K562 (cell line): ENCODE data around the gene C11orf98. TPM values are rescaled to one million over a fixed set of nuclear protein-coding genes. Genes with fewer than 3 reads are reported as not detected.

Experiments used
- BACH1 ChIP-seq: fragments of 200-800 bp; sonication (Bioruptor generic); IDR thresholded peaks from 2 replicates; pipeline ENCODE4 v1.6.1; 2016; ENCODE audit warnings: missing genetic modification characterization, missing compliant biosample characterization
- CEBPB ChIP-seq: fragments of 450-650 bp; IDR thresholded peaks from 2 replicates; pipeline ENCODE4 v1.6.1; 2016; ENCODE audit warnings: missing genetic modification characterization, missing compliant biosample characterization
- EHMT2 ChIP-seq: fragments of 450-650 bp; IDR thresholded peaks from 2 replicates; pipeline ENCODE4 v1.6.1; 2018; ENCODE audit warnings: antibody characterized with exemption
- ESRRB ChIP-seq: fragments of 250-450 bp; sonication (Bioruptor Pico); IDR thresholded peaks from 2 replicates; pipeline ENCODE4 v1.5.0; 2020; ENCODE audit warnings: mild to moderate bottlenecking, moderate library complexity, borderline replicate concordance
- HNRNPLL ChIP-seq: fragments of 200-400 bp; formaldehyde crosslinking; IDR thresholded peaks from 2 replicates; pipeline ENCODE4 v1.6.1; 2017; ENCODE audit warnings: low read length, low read depth, mild to moderate bottlenecking; ENCODE audit not compliant: poor library complexity, severe bottlenecking
- KAT7 ChIP-seq: sonication (generic); formaldehyde crosslinking; IDR thresholded peaks from 2 replicates; pipeline ENCODE4 v1.8.0; 2022; ENCODE audit warnings: missing genetic modification reagents, mild to moderate bottlenecking, borderline replicate concordance
- LARP7 ChIP-seq: fragments of 450-650 bp; IDR thresholded peaks from 2 replicates; pipeline ENCODE4 v1.6.1; 2016
- MAZ ChIP-seq, 2 experiments: fragments of 450-650 bp in 1 of 2; sonication (generic) in 1 of 2; formaldehyde crosslinking; IDR thresholded peaks in 1 of 2; conservative IDR thresholded peaks in 1 of 2; 2 replicates each; pipeline versions ENCODE4 v1.4.0 to v1.5.0; 2020; ENCODE audit warnings: mild to moderate bottlenecking in 1 of 2, missing genetic modification reagents in 1 of 2
- MCM2 ChIP-seq: fragments of 450-650 bp; IDR thresholded peaks from 2 replicates; pipeline ENCODE4 v1.6.1; 2017; ENCODE audit warnings: low read depth, mild to moderate bottlenecking
- NCOA2 ChIP-seq, 2 experiments: fragments of 450-650 bp; IDR thresholded peaks; 2 replicates each; pipeline ENCODE4 v1.6.1; 2018; ENCODE audit warnings: mild to moderate bottlenecking in 2 of 2, moderate library complexity in 1 of 2; ENCODE audit not compliant: partially characterized antibody in 2 of 2
- NFE2 ChIP-seq: IDR thresholded peaks from 2 replicates; pipeline ENCODE4 v1.6.1; 2014; ENCODE audit warnings: antibody characterized with exemption, low read depth
- PHF20 ChIP-seq: fragments of 450-650 bp; IDR thresholded peaks from 2 replicates; pipeline ENCODE4 v1.6.1; 2018; ENCODE audit not compliant: partially characterized antibody
- PYGO2 ChIP-seq: fragments of 450-650 bp; IDR thresholded peaks from 2 replicates; pipeline ENCODE4 v1.6.1; 2016; ENCODE audit warnings: mild to moderate bottlenecking, missing genetic modification characterization, moderate library complexity, missing compliant biosample characterization
- SMAD4 ChIP-seq: fragments of 250-450 bp; sonication (Bioruptor Pico); conservative IDR thresholded peaks from 2 replicates; pipeline ENCODE4 v1.8.0; 2021; ENCODE audit warnings: inconsistent platforms, mild to moderate bottlenecking, moderate library complexity
- SRSF1 ChIP-seq: fragments of 200-400 bp; formaldehyde crosslinking; IDR thresholded peaks from 2 replicates; pipeline ENCODE4 v1.6.1; 2017; ENCODE audit warnings: mild to moderate bottlenecking, low read depth, low read length, moderate library complexity
- SRSF9 ChIP-seq: fragments of 200-400 bp; formaldehyde crosslinking; IDR thresholded peaks from 2 replicates; pipeline ENCODE4 v1.6.1; 2017; ENCODE audit warnings: low read depth, low read length, borderline replicate concordance
- TAF7 ChIP-seq: fragments of 450-650 bp; IDR thresholded peaks from 2 replicates; pipeline ENCODE4 v1.6.1; 2016; ENCODE audit warnings: missing genetic modification characterization, missing compliant biosample characterization
- ZKSCAN8 ChIP-seq: fragments of 200-800 bp; sonication (Bioruptor generic); IDR thresholded peaks from 2 replicates; pipeline ENCODE4 v1.6.1; 2016; ENCODE audit warnings: missing genetic modification characterization, missing compliant biosample characterization
- ZNF140 ChIP-seq: fragments of 250-450 bp; sonication (Bioruptor Pico); IDR thresholded peaks from 2 replicates; pipeline ENCODE4 v1.8.0; 2021; ENCODE audit warnings: moderate library complexity, mild to moderate bottlenecking, inconsistent platforms
- ZNF217 ChIP-seq: sonication (generic); formaldehyde crosslinking; IDR thresholded peaks from 2 replicates; pipeline ENCODE4 v1.8.0; 2022; ENCODE audit warnings: mild to moderate bottlenecking, missing genetic modification reagents
- ZNF3 ChIP-seq: fragments of 250-450 bp; sonication (Bioruptor Pico); IDR thresholded peaks from 2 replicates; pipeline ENCODE4 v1.5.0; 2021; ENCODE audit warnings: mild to moderate bottlenecking, moderate library complexity
- ZNF57 ChIP-seq: fragments of 450-650 bp; formaldehyde crosslinking; IDR thresholded peaks from 2 replicates; pipeline ENCODE4 v1.4.0; 2020; ENCODE audit warnings: mild to moderate bottlenecking, moderate library complexity
- polyA plus RNA-seq, 8 experiments: library from polyadenylated mRNA; depleted of rRNA in 4 of 8; stranded (reverse) in 5 of 8; unstranded in 3 of 8; fragments of >200 nt; fragmentation: Nextera tagmentation in 2 of 8; fragmentation: Illumina TruSeq in 1 of 8; extraction: Ambion mirVana in 2 of 8; extraction: Trizol in 1 of 8; gene quantifications; 2 replicates each; pipeline versions ENCODE4 v1.2.1 to v1.2.3, GENCODE V29; 2011 to 2014; ENCODE audit warnings: inconsistent platforms in 1 of 8, missing spikeins in 1 of 8
- total RNA-seq, 7 experiments: library from RNA; depleted of rRNA in 6 of 7; stranded (reverse); fragments of >200 nt in 6 of 7; fragmentation: Illumina TruSeq in 2 of 7; extraction: Trizol in 2 of 7; gene quantifications; 2 replicates each; pipeline versions ENCODE4 v1.2.1 to v1.2.3, GENCODE V29; 2011 to 2021; ENCODE audit warnings: low replicate concordance in 1 of 7
- TF ChIP-seq, protein P1 (sequence below): sonication (generic); formaldehyde crosslinking; IDR thresholded peaks from 2 replicates; pipeline ENCODE4 v1.9.0; 2022; ENCODE audit warnings: mild to moderate bottlenecking, missing genetic modification reagents
- TF ChIP-seq, protein P2 (sequence below): fragments of 450-650 bp; formaldehyde crosslinking; IDR thresholded peaks from 2 replicates; pipeline ENCODE4 v1.4.0; 2022; ENCODE audit warnings: missing genetic modification characterization
- TF ChIP-seq, protein P3 (sequence below): sonication (generic); formaldehyde crosslinking; IDR thresholded peaks from 2 replicates; pipeline ENCODE4 v1.8.0; 2022; ENCODE audit warnings: mild to moderate bottlenecking, missing genetic modification reagents
- TF ChIP-seq, protein P4 (sequence below): fragments of 250-450 bp; sonication (Bioruptor Pico); IDR thresholded peaks from 2 replicates; pipeline ENCODE4 v1.8.0; 2022; ENCODE audit warnings: inconsistent platforms, mild to moderate bottlenecking, moderate library complexity, borderline replicate concordance

The C11orf98 gene
- total and polyA plus RNA-seq, 9 of the 15 experiments (the other 6 are each of a cell fraction or from before 2014, with no cell fraction given), result 103 to 352 (median 218) TPM

DNA sequence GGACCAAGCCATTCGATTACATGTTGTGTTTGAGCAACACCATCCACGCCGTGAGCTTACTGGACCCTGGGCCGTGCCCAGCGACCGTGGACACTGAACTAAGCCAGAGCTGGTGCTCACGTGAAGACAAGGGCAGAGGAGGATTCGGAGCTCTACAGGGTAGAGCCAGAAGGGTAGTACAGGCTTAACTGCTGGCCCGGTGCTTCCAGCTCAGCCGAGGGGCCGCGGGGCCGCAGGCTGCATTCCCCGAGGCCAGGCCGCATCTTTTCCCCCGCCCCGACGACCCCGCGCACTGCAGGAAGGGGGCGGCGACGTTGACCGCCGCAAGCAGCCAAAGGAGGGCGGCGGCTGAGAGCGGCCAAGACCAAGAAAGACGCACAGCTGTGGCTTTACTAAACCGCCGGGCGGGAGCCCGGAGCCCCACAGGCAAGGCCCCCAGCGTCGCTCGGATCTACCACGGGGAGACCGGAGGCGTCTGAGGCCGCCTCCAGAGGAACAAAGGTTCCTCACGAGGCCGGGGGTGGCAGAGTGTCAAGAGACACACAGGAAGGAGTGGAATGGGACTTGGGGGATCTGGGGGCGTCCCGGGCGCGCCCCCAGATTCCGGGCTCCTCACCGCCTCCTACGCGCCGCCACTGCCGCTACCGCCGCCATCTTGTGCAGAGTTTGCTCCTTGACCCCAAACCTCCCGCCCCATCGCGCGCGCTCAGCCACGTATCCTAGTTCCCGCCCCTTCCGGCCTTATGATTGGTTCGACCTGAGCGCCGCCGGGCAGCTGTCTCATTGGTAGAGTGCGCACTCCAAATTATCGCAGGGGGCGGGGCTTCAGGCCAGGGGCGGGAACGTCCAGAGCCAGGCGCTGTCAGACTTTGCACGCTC is 18.8 kb downstream of the C11orf98 start, which contains the start of gene GANAB (continued):
- TF ChIP-seq ZNF140 (CRISPR knock-in tag), result no peak
- no peak for TF ChIP-seq ZNF217 (CRISPR knock-in tag)
- peak; percentile 89 for TF ChIP-seq TAF7 (tag)
- no peak for TF ChIP-seq SRSF9
- TF ChIP-seq CEBPB (tag), result no peak
- TF ChIP-seq PYGO2 (tag), result no peak
- no peak; the same call in 1 of the 2 replicates for TF ChIP-seq KAT7 (CRISPR knock-in tag)
- no peak for TF ChIP-seq EHMT2
- TF ChIP-seq MAZ (CRISPR knock-in tag; conservative IDR thresholded peaks at IDR 0.05 in 1 of 2, IDR thresholded peaks at IDR 0.05 in 1 of 2), result peak; percentile 74 to 75
- peak; percentile 65 for TF ChIP-seq PHF20
- no peak for TF ChIP-seq BACH1
- TF ChIP-seq ZNF57 (CRISPR knock-in tag), result no peak
- TF ChIP-seq ESRRB (CRISPR knock-in tag), result no peak
- no peak for TF ChIP-seq MCM2
- peak; percentile 34; the same call in 1 of the 2 replicates for TF ChIP-seq SMAD4
- TF ChIP-seq ZNF3 (CRISPR knock-in tag), result no peak
- TF ChIP-seq LARP7, result no peak
- no peak for TF ChIP-seq ZKSCAN8 (CRISPR knock-in tag)
- TF ChIP-seq NFE2, result no peak
- no peak for TF ChIP-seq NCOA2 (IDR thresholded peaks at IDR 0.05; ENCODE audit: partially characterized antibody in 2 of 2)
- TF ChIP-seq SRSF1, result no peak
- TF ChIP-seq HNRNPLL, result peak; percentile 62
- TF ChIP-seq, protein P1, sequence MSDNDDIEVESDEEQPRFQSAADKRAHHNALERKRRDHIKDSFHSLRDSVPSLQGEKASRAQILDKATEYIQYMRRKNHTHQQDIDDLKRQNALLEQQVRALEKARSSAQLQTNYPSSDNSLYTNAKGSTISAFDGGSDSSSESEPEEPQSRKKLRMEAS (CRISPR knock-in tag), result no peak
- TF ChIP-seq, protein P2, sequence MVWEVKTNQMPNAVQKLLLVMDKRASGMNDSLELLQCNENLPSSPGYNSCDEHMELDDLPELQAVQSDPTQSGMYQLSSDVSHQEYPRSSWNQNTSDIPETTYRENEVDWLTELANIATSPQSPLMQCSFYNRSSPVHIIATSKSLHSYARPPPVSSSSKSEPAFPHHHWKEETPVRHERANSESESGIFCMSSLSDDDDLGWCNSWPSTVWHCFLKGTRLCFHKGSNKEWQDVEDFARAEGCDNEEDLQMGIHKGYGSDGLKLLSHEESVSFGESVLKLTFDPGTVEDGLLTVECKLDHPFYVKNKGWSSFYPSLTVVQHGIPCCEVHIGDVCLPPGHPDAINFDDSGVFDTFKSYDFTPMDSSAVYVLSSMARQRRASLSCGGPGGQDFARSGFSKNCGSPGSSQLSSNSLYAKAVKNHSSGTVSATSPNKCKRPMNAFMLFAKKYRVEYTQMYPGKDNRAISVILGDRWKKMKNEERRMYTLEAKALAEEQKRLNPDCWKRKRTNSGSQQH (CRISPR knock-in tag), result no peak
- TF ChIP-seq, protein P3, sequence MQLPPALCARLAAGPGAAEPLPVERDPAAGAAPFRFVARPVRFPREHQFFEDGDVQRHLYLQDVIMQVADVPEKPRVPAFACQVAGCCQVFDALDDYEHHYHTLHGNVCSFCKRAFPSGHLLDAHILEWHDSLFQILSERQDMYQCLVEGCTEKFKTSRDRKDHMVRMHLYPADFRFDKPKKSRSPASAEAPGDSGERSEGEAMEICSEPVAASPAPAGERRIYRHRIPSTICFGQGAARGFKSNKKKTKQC (CRISPR knock-in tag), result no peak; the same call in 1 of the 2 replicates
- TF ChIP-seq, protein P4, sequence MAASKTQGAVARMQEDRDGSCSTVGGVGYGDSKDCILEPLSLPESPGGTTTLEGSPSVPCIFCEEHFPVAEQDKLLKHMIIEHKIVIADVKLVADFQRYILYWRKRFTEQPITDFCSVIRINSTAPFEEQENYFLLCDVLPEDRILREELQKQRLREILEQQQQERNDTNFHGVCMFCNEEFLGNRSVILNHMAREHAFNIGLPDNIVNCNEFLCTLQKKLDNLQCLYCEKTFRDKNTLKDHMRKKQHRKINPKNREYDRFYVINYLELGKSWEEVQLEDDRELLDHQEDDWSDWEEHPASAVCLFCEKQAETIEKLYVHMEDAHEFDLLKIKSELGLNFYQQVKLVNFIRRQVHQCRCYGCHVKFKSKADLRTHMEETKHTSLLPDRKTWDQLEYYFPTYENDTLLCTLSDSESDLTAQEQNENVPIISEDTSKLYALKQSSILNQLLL (CRISPR knock-in tag), result no peak
